Measurements from ENCODE around the gene ZNF319. TPM values are rescaled to one million over a fixed set of nuclear protein-coding genes. Genes with fewer than 3 reads are reported as not detected.

The ZNF319 gene
- total and polyA plus RNA-seq, 2 of the 13 experiments (the other 11 are each of a cell fraction or from before 2014, with no cell fraction given): 2.4 to 3.6 TPM

GRCh38 chr16:58028541-58029070 is 28.1 kb upstream of the ZNF319 start (continued):
- TF ChIP-seq HNF1A (IDR thresholded peaks at IDR 0.05; ENCODE audit: low read depth) (no peak), HNF1A (CRISPR knock-in tag; IDR thresholded peaks at IDR 0.05; ENCODE audit: borderline replicate concordance) (no peak), ZNF816 (CRISPR knock-in tag; IDR thresholded peaks at IDR 0.05; ENCODE audit: borderline replicate concordance) (no peak), ZSCAN25 (CRISPR knock-in tag; IDR thresholded peaks at IDR 0.05) (0 out of 2 replicates have a peak, but pooled peaks have one; percentile 19), ZNF616 (CRISPR knock-in tag; IDR thresholded peaks at IDR 0.05; ENCODE audit: low read depth) (no peak), KLF12 (CRISPR knock-in tag; IDR thresholded peaks at IDR 0.05; ENCODE audit: borderline replicate concordance) (no peak), ZNF331 (CRISPR knock-in tag; IDR thresholded peaks at IDR 0.05) (no peak), YEATS4 (CRISPR knock-in tag; IDR thresholded peaks at IDR 0.05; ENCODE audit: borderline replicate concordance) (no peak), ZNF280B (CRISPR knock-in tag; IDR thresholded peaks at IDR 0.05; ENCODE audit: borderline replicate concordance) (0 out of 2 replicates have a peak, but pooled peaks have one; percentile 34), SRF (IDR thresholded peaks at IDR 0.05; ENCODE audit: low read depth, low read length) (no peak), SRSF1 (optimal IDR thresholded peaks at IDR 0.05; ENCODE audit: low read depth, low read length) (no peak), SETDB1 (CRISPR knock-in tag; IDR thresholded peaks at IDR 0.05; ENCODE audit: borderline replicate concordance) (no peak)
- TF ChIP-seq, protein P1, sequence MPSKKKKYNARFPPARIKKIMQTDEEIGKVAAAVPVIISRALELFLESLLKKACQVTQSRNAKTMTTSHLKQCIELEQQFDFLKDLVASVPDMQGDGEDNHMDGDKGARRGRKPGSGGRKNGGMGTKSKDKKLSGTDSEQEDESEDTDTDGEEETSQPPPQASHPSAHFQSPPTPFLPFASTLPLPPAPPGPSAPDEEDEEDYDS (CRISPR knock-in tag; IDR thresholded peaks at IDR 0.05): no peak
- TF ChIP-seq, protein P2, sequence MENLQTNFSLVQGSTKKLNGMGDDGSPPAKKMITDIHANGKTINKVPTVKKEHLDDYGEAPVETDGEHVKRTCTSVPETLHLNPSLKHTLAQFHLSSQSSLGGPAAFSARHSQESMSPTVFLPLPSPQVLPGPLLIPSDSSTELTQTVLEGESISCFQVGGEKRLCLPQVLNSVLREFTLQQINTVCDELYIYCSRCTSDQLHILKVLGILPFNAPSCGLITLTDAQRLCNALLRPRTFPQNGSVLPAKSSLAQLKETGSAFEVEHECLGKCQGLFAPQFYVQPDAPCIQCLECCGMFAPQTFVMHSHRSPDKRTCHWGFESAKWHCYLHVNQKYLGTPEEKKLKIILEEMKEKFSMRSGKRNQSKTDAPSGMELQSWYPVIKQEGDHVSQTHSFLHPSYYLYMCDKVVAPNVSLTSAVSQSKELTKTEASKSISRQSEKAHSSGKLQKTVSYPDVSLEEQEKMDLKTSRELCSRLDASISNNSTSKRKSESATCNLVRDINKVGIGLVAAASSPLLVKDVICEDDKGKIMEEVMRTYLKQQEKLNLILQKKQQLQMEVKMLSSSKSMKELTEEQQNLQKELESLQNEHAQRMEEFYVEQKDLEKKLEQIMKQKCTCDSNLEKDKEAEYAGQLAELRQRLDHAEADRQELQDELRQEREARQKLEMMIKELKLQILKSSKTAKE (CRISPR knock-in tag; IDR thresholded peaks at IDR 0.05; ENCODE audit: borderline replicate concordance): no peak
- TF ChIP-seq, protein P3, sequence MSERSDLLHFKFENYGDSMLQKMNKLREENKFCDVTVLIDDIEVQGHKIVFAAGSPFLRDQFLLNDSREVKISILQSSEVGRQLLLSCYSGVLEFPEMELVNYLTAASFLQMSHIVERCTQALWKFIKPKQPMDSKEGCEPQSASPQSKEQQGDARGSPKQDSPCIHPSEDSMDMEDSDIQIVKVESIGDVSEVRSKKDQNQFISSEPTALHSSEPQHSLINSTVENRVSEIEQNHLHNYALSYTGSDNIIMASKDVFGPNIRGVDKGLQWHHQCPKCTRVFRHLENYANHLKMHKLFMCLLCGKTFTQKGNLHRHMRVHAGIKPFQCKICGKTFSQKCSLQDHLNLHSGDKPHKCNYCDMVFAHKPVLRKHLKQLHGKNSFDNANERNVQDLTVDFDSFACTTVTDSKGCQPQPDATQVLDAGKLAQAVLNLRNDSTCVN (CRISPR knock-in tag; IDR thresholded peaks at IDR 0.05; ENCODE audit: borderline replicate concordance): 0 out of 2 replicates have a peak, but pooled peaks have one; percentile 18
